GM18867 (cell line): ENCODE data around the gene KIAA0513.

ENCODE experiments used
- ATAC-seq: cut with Tn5 transposase; IDR thresholded peaks from one replicate; pipeline ENCODE4 v1.9.1; 2021; ENCODE audit warnings: mild to moderate bottlenecking, moderate library complexity; ENCODE audit not compliant: unreplicated experiment

The KIAA0513 gene

GRCh38 chr16:85128079-85128837, 100.7 kb downstream of the KIAA0513 start:
- ATAC-seq: no peak

GRCh38 chr16:85129876-85130704, 102.5 kb downstream of the KIAA0513 start:
- no peak for ATAC-seq

DNA sequence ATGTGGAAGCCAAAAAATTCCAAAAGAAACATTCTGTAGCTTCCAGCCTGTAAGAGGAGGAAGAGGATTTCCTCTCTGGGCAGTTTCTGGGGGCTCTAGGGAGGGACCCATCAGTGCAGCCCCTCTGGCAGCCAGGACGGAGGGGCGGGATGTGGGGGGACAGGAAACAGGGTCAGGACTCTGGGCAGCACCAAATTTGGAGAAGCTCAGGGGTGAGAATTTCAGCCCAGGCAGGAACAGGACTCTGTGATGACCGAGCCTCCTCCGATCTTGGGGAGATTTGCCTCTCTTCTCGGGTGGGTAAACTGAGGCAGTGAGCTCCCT, 103.1 kb downstream of the KIAA0513 start:
- no peak for ATAC-seq

DNA sequence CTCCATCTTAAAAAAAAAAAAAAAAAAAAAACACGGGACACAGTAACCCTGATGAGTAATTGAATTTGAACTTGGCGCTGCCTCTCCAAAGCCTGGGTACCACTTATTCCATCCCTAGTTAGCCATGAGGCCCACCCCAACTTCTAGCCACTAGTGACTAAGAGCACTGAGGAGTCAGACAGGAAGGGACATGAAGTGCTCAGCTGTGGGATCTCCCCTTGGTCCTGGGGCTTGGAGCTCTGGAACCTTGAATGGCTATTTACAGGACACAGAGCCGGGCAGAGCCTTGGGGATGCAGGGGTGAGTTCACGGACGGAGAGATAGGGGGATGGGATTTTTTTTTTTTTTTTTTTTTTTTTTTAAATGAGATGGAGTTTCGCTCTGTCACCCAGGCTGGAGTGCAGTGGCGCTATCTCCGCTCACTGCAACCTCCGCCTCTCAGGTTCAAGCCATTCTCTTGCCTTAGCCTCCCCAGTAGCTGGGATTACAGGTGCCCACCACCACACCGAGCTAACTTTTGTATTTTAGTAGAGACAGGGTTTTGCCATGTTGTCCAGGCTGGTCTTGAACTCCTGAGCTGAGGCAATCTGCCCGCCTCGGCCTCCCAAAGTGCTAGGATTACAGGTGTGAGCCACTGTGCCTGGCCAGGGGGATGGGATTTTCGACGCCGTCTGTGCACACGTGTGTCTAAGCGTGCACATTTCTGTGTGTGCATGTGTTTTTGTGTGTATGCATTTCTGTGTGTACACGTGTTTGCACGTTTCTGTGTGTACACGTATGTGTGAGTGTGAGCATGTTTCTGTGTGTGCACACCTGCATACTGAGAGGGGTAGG, 105.1 kb downstream of the KIAA0513 start:
- ATAC-seq: no peak

DNA sequence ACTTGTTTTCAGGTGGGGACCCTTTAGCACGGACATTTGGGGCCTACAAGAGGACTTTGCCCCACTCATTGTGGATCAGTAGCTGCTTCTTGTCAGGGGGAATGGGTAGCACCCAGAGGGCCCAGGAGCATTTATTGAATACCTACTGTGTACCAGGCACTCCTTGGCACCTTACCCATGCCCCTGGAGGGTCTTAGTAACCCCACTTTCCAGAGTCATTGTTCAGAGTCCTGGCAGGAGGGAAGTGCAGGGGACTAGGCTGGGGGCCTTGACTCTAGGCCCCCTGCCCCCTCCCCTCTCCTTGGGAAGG, 105.7 kb downstream of the KIAA0513 start:
- no peak for ATAC-seq

- ATAC-seq: no peak
Measured at GRCh38 chr16:85134076-85134788, 106.6 kb downstream of the KIAA0513 start.

DNA sequence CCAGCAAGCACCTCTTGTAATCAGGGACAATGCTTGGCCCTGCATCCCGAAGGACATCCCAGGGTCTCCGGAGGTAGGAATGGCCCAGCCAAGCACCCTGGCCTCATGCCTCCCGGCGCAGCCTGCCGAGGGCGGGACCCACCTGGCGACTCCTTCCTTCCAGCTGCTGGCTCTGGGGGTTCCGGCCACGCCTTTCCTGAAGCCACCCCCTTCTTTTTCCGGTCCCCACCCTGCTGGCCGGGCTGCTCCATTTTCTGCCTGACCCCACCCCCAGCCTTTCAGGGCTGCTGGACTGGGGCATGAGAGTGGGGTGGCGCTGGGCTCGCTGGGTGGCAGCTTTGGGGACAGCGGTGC, 107.2 kb downstream of the KIAA0513 start:
- ATAC-seq: no peak

DNA sequence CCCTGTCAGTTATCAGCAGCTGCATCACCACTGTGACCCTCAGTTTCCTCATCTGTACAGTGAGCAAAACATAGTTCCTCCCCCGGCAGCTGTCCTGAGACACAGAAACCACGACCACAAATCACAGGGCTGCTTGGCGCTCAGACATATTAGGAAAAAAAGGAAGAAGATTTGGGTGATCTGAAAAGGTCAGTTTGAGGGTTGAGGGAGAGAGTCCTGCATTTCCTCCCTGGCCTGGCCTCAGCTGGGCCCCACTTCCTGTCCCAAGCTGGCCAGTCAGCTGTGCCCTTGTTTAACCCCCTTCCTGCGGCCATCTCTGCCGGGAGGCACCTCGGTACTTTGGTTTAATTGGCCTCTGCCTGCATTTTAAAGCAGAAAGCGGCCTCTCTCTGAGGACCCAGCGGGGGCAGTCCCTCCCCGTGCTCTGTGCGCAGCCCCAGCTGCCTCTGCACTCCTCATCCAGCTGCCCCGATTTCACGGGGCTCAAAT, 108.7 kb downstream of the KIAA0513 start:
- ATAC-seq: no peak

GRCh38 chr16:85136702-85137322, 109.2 kb downstream of the KIAA0513 start:
- ATAC-seq: no peak

- no peak for ATAC-seq
Measured at GRCh38 chr16:85137323-85138072, 109.9 kb downstream of the KIAA0513 start.

- no peak for ATAC-seq
Measured at GRCh38 chr16:85138073-85138824, 110.7 kb downstream of the KIAA0513 start.

GRCh38 chr16:85138825-85139627, 111.4 kb downstream of the KIAA0513 start:
- no peak for ATAC-seq

DNA sequence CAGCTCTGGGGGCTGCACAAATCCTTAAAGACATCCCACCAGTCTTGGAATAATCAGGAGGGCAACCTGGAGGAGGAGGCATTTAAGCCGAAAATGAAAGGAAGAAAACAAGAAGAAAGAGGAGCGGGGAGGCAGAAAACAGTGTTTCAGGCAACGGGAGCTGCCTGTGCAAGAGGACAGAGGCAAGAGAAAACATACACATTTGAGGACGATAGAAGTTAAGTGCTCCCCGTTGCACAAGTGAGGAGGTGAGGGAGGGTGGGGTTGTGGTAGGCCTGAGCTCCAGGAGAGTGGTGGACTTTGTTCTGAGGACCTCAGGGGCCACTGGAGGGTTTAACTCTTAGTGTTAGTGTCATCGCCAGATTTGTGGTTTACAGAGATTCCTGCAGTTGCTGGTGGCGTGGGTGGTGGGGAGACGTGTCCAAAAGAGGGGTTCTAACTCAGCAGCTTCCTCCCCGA, 112.3 kb downstream of the KIAA0513 start:
- ATAC-seq: no peak

GRCh38 chr16:85140455-85141012, 112.9 kb downstream of the KIAA0513 start:
- ATAC-seq: no peak

GRCh38 chr16:85141491-85142128, 114.0 kb downstream of the KIAA0513 start:
- ATAC-seq: no peak

DNA sequence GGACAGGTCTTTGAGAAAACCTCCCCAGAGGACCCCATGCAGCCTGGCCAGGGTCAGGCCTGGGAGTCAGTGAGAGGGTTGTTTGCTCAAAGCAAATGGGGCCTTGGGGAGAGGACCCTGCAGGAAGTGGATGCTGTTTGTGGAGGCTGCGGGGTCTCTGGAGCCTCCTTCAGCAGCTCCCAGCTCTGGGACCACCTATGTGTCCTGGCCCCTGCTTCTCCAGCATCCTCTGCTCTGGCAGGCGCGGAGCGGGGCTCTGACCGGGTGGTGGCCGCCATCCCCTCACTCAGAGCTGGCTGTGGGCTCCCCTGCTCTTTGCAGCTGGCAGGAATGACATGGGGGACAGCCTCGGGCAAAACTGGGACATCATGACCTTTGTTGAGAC, 114.5 kb downstream of the KIAA0513 start:
- ATAC-seq: no peak

DNA sequence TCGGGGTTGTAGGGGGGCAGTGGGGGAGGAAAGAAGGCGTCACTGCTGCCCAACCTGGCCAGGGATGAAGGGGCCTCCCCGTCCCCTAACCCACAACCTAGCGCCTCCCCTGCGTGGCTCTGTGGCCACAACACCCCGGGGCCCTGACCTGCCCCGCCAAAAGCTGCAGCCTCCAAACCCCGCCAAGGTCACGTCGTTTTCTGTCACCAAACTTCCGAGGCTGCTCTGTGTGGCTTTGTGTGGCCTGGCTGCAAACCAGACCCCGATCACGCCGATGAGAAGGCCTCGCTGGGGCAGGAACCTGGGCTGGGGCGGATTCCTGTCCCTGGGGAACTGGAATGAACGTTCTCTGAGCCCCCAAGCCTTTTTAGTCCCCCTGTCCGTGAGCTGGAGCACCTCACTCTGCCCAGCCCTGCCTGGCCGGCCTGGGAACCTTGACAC, 115.2 kb downstream of the KIAA0513 start:
- ATAC-seq: no peak
